ENCODE measurements around the gene TMEM106A.
"Not testable (repeated sequence)": the region's sequence is repeated elsewhere in the genome, so short reads cannot be mapped to it uniquely, and the experiment has no call there.

TMEM106A gene

DNA sequence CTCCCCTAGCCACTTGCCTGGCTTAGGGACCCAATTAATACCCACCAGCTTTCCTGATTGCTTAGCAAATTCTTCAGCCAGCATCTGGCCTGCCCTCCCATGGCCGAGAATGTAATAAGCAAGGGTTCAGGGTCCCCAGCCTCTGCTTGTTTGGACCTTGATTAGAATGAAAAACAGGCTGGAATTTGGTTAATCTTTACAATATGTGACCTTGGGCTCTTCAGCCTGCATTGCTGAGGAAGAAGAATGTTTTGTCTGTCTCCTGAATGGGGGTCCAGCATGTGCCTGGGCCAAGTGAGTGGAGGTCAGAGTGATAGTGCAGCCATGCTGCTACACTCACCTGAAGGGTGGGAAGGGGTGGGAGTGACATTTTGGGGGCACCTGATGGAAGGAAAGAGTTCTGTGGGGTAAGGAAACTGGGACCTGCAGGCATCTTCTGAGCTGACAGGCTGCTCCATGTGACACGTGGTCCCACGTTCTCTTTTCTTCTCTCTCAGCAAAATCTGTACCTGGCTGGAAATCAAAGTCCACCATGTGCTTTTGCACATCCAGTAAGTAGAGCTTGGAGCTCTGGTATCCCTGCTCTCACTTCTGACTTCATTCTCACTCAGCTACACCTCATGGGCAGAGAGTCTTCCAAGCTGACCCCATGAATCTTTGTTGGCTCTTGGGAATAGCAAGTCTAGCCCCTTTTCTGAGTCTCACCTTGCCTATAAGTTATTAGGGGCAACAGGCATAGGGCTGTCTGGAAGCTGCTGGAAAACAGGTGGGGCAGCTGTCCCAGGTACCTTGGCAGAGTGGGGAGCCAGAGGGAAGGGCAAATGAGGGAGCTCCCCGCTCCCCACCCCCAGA, 5.3 kb downstream of the TMEM106A start:
- no peak for DNase-seq

DNA sequence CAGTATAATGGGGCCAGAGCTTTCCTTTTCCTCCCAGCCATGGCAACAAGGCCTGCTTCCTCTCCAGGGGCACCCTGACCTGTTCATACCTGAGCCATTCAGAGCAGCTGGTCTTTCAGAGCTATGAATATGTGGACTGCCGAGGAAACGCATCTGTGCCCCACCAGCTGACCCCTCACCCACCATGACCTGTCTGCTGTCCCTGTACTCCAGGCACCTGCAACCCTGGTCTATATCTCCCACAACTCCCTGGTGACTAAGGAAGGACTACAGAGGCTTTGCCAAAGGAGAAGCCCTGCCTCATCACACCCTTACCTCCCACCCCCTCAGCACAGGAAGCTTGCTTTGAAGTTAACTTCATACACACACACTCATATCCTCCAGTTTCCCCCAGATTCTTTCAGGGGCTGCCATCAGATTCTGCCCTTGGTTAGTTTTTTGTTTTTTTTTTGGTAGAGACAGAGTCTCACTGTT, 6.0 kb downstream of the TMEM106A start:
- no peak for DNase-seq

- no peak for DNase-seq
Measured at GRCh38 chr17:43219001-43219400, 7.3 kb downstream of the TMEM106A start.

DNA sequence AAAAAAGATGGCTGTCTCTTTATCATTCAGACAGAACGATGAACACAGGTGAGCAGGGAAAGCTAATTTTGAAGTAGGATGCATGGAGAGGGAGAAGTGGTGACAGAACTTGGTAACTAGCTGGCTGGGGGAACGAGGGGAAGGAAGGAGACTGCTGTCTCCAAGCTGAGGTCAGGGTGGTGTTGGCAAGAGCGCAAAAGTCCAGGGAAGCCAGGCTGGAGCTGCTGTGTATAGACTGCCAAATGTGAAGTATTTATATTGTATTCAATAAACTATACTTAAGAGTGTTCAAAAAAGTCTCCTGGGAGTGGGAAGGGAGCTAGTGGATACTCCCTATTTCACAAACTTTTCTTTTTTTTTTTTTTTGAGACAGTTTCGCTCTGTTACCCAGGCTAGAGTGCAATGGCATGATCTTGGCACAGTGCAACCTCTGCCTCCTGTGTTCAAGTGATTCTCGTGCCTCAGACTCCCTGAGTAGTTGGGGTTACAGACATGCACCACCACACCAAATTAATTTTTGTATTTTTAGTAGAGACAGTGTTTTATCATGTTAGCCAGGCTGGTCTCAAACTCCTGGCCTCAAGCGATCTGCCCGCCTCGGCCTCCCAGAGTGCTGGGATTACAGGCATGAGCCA, 8.2 kb downstream of the TMEM106A start:
- no peak for DNase-seq

GRCh38 chr17:43220511-43221125, 8.9 kb downstream of the TMEM106A start:
- no peak for DNase-seq

- no peak for DNase-seq
Measured at GRCh38 chr17:43224146-43224705, 12.6 kb downstream of the TMEM106A start.

DNA sequence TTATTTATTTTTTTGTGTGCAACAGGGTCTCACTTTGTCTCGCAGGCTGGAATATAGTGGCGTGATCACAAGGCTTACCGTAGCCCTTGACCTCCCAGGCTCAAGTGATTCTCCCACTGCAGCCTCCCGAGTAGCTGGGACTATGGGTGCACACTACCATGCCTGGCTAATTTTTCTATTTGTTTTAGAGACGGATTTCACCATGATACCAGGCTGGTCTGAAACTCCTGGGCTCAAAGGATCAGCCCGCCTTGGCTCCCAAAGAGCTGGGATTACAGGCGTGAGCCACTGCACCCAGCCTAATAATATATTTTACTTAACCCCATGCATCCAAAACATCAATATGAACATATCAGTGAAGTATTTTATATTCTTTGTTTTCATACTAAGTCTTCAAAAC, 14.7 kb downstream of the TMEM106A start:
- DNase-seq: no peak

DNA sequence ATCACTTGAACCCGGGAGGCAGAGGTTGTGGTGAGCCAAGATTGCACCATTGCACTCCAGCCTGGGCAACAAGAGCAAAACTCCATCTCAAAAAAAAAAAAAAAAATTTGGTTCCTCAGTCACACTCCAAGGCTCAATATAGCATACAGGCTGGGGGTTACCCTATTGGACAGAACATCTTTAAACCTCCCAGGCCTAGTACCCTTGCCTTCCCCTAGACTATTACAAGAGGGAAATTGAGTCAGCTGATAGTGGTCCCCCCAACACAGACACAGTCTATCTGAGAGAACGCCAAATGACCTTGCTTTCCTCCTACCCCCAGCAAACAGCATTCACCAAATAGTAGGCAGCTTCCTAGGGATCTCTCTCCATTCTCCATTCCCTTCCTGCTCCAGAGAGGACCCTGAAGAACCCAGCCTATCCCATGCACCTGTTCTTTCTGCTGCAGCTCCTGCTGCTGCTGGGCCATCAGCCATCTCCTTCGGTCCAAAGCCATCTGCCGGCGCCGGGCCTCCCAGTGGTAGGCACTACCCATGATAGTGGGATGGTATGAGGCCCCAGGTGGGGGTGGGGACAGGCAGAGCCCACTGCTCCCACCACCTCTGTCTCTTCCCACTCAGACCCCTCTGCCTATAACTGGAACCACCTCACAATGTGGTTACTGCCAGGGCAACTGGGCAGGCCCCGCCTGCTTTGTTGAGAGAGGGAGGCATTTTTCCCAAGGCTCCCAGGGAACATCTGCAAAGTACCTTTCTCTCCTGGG, 16.5 kb downstream of the TMEM106A start, which contains the start of gene CCDC200:
TSS of gene CCDC200 (minus strand) at position 604 of the 763 bp plus-strand sequence. CDS start at position 535, 69 bp downstream.
- not testable (repeated sequence) for DNase-seq

GRCh38 chr17:43231205-43232020, 19.7 kb downstream of the TMEM106A start:
- not testable (repeated sequence) for DNase-seq

GRCh38 chr17:43232021-43232699, 20.5 kb downstream of the TMEM106A start:
- DNase-seq: not testable (repeated sequence)

DNA sequence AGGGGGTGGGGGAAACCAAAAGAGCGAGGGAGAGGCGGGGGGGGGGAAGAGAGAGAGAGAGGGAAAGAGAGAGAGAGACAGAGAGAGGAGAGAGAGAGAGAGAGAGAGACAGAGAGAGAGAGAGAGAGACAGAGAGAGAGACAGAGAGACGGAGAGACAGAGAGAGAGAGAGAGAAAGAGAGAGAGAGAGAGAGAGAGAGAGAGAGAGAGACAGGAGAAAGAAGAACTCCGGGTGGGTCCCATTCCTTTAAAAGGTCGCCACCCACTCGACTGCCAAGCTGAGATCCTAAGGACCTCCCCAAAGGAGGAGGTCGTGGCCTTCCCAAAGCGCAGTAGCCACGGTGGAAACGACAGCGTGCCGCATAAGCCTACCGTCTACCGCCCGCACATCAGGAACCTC, 21.6 kb downstream of the TMEM106A start:
- not testable (repeated sequence) for DNase-seq

- not testable (repeated sequence) for DNase-seq
Measured at GRCh38 chr17:43233877-43234276, 22.2 kb downstream of the TMEM106A start, which contains the start of gene RNU2-1. Gene RNU2-1, minus strand, starts transcription at chr17:43233977.

DNA sequence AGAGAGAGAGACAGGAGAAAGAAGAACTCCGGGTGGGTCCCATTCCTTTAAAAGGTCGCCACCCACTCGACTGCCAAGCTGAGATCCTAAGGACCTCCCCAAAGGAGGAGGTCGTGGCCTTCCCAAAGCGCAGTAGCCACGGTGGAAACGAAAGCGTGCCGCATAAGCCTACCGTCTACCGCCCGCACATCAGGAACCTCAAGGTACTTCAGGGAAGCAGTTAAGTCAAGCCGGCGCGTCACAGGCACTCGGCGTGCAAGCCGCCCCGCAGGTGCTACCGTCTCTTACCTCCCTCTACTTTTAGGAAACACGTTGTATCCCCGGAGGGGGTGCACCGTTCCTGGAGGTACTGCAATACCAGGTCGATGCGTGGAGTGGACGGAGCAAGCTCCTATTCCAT, 27.9 kb downstream of the TMEM106A start:
- DNase-seq: not testable (repeated sequence)

DNA sequence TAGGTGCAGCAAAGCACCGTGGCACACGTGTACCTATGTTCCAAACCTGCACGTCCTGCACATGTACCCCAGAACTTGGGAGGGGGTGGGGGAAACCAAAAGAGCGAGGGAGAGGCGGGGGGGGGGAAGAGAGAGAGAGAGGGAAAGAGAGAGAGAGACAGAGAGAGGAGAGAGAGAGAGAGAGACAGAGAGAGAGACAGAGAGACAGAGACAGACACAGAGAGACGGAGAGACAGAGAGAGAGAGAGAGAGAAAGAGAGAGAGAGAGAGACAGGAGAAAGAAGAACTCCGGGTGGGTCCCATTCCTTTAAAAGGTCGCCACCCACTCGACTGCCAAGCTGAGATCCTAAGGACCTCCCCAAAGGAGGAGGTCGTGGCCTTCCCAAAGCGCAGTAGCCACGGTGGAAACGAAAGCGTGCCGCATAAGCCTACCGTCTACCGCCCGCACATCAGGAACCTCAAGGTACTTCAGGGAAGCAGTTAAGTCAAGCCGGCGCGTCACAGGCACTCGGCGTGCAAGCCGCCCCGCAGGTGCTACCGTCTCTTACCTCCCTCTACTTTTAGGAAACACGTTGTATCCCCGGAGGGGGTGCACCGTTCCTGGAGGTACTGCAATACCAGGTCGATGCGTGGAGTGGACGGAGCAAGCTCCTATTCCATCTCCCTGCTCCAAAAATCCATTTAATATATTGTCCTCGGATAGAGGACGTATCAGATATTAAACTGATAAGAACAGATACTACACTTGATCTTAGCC, 29.1 kb downstream of the TMEM106A start:
- not testable (repeated sequence) for DNase-seq

DNA sequence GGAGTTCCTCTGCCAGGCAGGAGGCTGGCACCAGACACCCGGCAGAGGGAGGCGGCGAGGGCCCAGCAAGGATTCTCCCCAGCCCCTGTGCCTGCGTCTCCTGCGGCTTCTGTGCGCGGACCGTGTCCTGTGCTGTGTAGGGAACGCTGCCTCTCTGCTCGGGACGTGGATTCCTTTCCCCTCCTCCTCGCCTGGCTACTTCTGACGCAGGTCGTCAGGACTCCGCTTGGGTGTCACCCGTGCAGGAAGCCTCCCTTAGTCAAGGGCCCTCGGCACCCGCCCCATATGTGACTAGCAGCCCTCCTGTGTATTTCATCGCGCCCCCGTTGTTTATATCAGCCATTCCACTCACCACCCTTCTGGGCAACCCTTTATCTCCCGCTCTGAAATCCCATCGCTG, 34.8 kb downstream of the TMEM106A start:
- DNase-seq: not testable (repeated sequence)

All from NCI-H1105 (cell line).